Esophagus squamous epithelium (tissue), 5 donors: Measurements from ENCODE around the gene UXT. TPM values are rescaled to one million over a fixed set of nuclear protein-coding genes. Genes with fewer than 3 reads are reported as not detected.

Source experiments
- DNase-seq: peaks from one replicate; lab custom pipeline; 2025; lab: John Stamatoyannopoulos, UW
- H3K27ac ChIP-seq, 4 donors: fragments of 200-600 bp; sonication (generic); one replicate each; pipeline ENCODE4 v1.5.1; 2016 to 2019; ENCODE audit warnings: mild to moderate bottlenecking in 1 of 4
- H3K27me3 ChIP-seq, 4 donors: fragments of 200-600 bp; sonication (generic); 1 replicate in 3 of 4; 2 replicates in 1 of 4; pipeline versions ENCODE4 v1.5.1 to v1.6.0; 2017 to 2021; ENCODE audit warnings: antibody characterized with exemption in 1 of 4
- H3K36me3 ChIP-seq, 3 donors: fragments of 200-600 bp; sonication (generic); one replicate each; pipeline ENCODE4 v1.5.1; 2016 to 2019
- H3K4me1 ChIP-seq, 3 donors: fragments of 200-600 bp; sonication (generic); one replicate each; pipeline ENCODE4 v1.5.1; 2017 to 2019
- H3K4me3 ChIP-seq, 4 donors: fragments of 200-600 bp; sonication (generic); 1 replicate in 3 of 4; 2 replicates in 1 of 4; pipeline ENCODE4 v1.5.1; 2016 to 2019; ENCODE audit warnings: mild to moderate bottlenecking in 2 of 4, moderate library complexity in 1 of 4
- H3K9me3 ChIP-seq, 3 donors: fragments of 200-600 bp; sonication (generic); one replicate each; pipeline ENCODE4 v1.5.1; 2016 to 2019
- POLR2A ChIP-seq, 4 donors: fragments of 450-650 bp; IDR thresholded peaks; one replicate each; pipeline ENCODE4 v1.6.1; 2017; ENCODE audit warnings: antibody characterized with exemption in 4 of 4, mild to moderate bottlenecking in 4 of 4, moderate library complexity in 3 of 4
- WGBS, 2 donors: methylation state at CpG; one replicate each; pipeline ENCODE4 v1.1.5; 2018; 5-methylcytosine and 5-hydroxymethylcytosine counted together
- intact Hi-C: fragments of 100-400 bp; cut with DNase I; formaldehyde crosslinking; loops from one replicate; pipeline ENCODE4 v1.15.0; 2022
- total RNA-seq, 4 donors: library from RNA; depleted of rRNA; stranded (reverse); fragments of >200 nt; gene quantifications; one replicate each; pipeline ENCODE4 v1.1.0, GENCODE V29; 2016
- TF ChIP-seq, protein P1 (sequence below), 6 experiments: fragments of 450-650 bp in 4 of 6; fragments of 200-600 bp in 2 of 6; sonication (generic) in 2 of 6; IDR thresholded peaks; one replicate each; pipeline ENCODE4 v1.5.1; 2016 to 2019; ENCODE audit warnings: antibody characterized with exemption in 6 of 6, mild to moderate bottlenecking in 4 of 6, moderate library complexity in 4 of 6
- donor health status: DM: yes; HTN: yes; CAD: no.

Gene UXT
- total RNA-seq, 4 donors from 2014 or later: 44.1 to 128 (median 87.8) TPM

DNA sequence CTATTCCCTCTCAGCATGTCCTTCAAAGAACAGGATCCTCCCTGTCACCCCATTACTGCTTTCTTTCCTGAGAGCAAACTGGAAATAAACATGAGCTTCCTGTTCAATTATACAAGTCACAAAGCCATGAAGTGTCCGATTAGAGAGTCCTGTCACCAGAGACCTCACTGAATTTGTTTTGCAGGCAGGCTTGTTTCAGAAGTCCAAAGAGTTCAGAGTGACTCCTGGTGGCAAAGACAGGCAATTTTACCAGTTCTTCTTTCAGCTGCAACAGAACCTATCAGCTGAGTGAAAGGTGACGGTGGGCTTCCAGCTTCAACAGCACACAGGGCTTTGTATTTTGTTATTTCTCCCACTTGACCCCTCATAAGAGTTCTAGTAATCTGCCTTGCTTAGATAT, 15.1 kb downstream of the UXT start:
- intact Hi-C loops: no loop called here
- no peak overlapping the region for H3K27ac ChIP-seq
- no peak overlapping the region for H3K4me3 ChIP-seq
- peaks cover 0 to 26% (median 0%) of the 10 kb centered on the region in 3 donors for H3K36me3 ChIP-seq
- no peak for DNase-seq
- H3K9me3 ChIP-seq: peaks cover 0 to 6% (median 0%) of the 10 kb centered on the region in 3 donors
- no peaks in the 10 kb centered on the region for H3K27me3 ChIP-seq
- TF ChIP-seq POLR2A (IDR thresholded peaks at IDR 0.05): no peak
- TF ChIP-seq, protein P1, sequence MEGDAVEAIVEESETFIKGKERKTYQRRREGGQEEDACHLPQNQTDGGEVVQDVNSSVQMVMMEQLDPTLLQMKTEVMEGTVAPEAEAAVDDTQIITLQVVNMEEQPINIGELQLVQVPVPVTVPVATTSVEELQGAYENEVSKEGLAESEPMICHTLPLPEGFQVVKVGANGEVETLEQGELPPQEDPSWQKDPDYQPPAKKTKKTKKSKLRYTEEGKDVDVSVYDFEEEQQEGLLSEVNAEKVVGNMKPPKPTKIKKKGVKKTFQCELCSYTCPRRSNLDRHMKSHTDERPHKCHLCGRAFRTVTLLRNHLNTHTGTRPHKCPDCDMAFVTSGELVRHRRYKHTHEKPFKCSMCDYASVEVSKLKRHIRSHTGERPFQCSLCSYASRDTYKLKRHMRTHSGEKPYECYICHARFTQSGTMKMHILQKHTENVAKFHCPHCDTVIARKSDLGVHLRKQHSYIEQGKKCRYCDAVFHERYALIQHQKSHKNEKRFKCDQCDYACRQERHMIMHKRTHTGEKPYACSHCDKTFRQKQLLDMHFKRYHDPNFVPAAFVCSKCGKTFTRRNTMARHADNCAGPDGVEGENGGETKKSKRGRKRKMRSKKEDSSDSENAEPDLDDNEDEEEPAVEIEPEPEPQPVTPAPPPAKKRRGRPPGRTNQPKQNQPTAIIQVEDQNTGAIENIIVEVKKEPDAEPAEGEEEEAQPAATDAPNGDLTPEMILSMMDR (IDR thresholded peaks at IDR 0.05): peak in 3 of 6 experiments; percentile 11 to 28 (median 14)
- H3K4me1 ChIP-seq: peaks cover 0 to 15% (median 6%) of the 10 kb centered on the region in 3 donors
- 25 to 41% methylated on average over 1 to 2 of the region's 2 CpGs for WGBS, 2 donors

DNA sequence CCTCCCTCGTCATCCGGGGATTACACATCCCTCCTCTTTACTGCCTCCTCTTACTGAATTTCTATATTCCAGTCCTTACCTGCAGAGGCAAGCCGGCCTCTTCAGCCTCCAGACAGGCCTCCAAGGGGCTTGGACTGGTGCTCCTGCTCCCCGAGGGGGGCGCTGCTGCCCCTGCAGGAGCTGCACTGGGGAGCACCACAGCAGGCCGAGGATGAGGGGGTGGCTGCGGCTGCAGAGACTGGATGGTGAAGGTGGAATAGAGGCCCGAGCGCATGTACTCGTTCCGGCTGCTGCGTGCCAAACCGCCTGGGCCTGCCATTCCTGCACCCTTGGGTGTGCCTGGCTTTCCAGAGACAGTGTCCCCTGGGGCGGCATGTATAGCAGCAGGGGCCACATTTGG, 20.2 kb downstream of the UXT start:
- Histone ChIP-seq H3K27me3 (no peaks in the 10 kb centered on the region), H3K4me1 (peaks cover 0 to 4% (median 0%) of the 10 kb centered on the region in 3 donors), H3K9me3 (peaks cover 0 to 6% (median 0%) of the 10 kb centered on the region in 3 donors), H3K4me3 (no peak overlapping the region), H3K36me3 (peaks cover 3 to 73% (median 13%) of the 10 kb centered on the region in 3 donors), H3K27ac (no peak overlapping the region)
- WGBS, 2 donors: 90 to 100% methylated on average over 2 of the region's 14 CpGs
- DNase-seq: no peak
- intact Hi-C loops: no loop called here
- TF ChIP-seq, protein P1 (IDR thresholded peaks at IDR 0.05): no peak

DNA sequence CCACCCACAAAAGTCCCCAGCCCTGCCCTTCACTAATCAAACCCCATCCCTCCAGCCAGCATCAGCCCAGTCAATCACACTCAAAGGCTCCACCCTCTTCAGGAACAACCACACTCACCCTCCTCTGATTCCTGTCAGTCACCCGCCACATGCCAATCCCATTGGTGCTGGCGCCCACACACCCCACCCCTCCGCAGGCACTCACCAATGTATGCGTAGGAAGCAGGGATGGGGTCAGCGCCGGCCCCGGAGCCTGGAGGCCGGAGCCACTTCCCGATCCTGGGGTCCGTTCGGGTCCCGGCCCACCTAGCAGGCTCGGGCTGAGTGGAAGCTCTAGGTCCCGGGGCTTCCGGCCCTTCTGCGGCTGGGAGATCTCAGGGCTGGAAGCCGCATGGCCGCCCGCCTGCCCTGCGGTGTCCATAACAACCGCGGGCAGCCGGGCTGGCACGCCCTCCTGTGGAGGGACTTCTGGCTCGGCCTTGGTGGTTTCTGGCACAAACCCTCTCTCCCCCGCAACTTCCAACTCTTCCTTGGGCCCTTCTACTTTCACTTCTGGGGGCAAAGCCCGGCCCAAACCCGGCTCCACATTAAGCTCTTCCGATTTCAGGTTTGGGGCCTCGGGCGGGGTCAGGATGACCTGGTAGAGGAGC, 21.3 kb downstream of the UXT start:
- intact Hi-C loops: no loop called here
- H3K27ac ChIP-seq: no peak overlapping the region
- no peaks in the 10 kb centered on the region for H3K27me3 ChIP-seq
- H3K9me3 ChIP-seq: peaks cover 0 to 6% (median 0%) of the 10 kb centered on the region in 3 donors
- peaks cover 3 to 73% (median 13%) of the 10 kb centered on the region in 3 donors for H3K36me3 ChIP-seq
- DNase-seq: no peak
- WGBS, 2 donors: 57% methylated on average over 16 of the region's 31 CpGs; no CpG with 5 or more reads in 1 of the 2 donors
- no peaks in the 10 kb centered on the region for H3K4me1 ChIP-seq
- peak overlapping the region in 1 of 4 donors; percentile 18 for H3K4me3 ChIP-seq
- TF ChIP-seq, protein P1 (IDR thresholded peaks at IDR 0.05): no peak
- no peak for TF ChIP-seq POLR2A (IDR thresholded peaks at IDR 0.05)

DNA sequence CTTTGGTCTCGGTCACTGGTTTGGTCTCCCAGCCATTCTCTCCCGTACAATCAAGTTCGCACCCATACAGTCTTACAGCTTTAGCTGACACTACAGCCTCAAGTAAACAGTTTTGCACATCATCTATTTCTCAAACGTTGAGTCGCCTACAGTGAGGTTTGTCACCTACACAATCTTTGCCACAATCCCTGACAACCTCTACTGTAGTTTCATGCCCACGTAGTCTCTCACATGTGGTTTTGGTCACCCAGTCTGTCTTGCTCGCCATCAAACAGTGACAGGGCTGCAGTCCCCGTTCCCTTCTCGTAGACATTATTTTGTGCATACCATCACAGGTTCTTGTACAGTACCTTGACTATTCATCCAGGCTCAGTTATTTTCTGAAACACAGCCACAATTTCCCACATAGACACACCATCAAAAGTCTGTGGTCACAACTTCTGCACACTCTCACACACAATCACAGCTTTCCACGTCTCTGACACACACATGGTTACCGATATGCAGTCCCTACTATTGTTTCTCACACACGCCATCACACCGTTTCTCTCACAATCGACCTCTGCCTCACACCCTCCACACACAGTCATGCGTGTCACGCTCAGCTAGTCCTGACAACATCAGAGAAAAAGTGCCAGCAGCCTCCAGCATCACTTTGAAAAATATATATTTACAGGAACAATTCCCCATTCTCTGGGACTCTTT, 24.0 kb downstream of the UXT start:
- intact Hi-C loops: no loop called here
- Histone ChIP-seq H3K27ac (no peak overlapping the region), H3K27me3 (no peaks in the 10 kb centered on the region), H3K9me3 (peaks cover 0 to 6% (median 0%) of the 10 kb centered on the region in 3 donors), H3K4me1 (no peaks in the 10 kb centered on the region), H3K36me3 (peaks cover 3 to 57% (median 13%) of the 10 kb centered on the region in 3 donors), H3K4me3 (no peak overlapping the region)
- TF ChIP-seq, protein P1 (IDR thresholded peaks at IDR 0.05): no peak
- no peak for TF ChIP-seq POLR2A (IDR thresholded peaks at IDR 0.05)
- WGBS, 2 donors: 78 to 89% methylated on average over 15 to 16 of the region's 16 CpGs
- no peak for DNase-seq
